SK-N-MC (cell line): ENCODE results near the gene SVOP.

Experiments
- DNase-seq: peaks from one replicate; pipeline ENCODE4 v3.0.0-alpha.2; 2011; ENCODE audit warnings: low read depth, low spot score
- H3K27ac ChIP-seq: fragments of 200-600 bp; sonication (generic); 2 replicates; pipeline ENCODE4 v1.5.1; 2016; ENCODE audit warnings: mixed run types
- H3K36me3 ChIP-seq: fragments of 200-600 bp; sonication (generic); 2 replicates; pipeline ENCODE4 v1.6.1; 2017; ENCODE audit warnings: antibody characterized with exemption, low read length, mixed read lengths; ENCODE audit not compliant: insufficient read depth
- H3K4me3 ChIP-seq: fragments of 200-600 bp; sonication (generic); 2 replicates; pipeline ENCODE4 v1.5.1; 2016
- H3K9ac ChIP-seq: fragments of 200-600 bp; sonication (generic); 2 replicates; pipeline ENCODE4 v1.8.0; 2017; ENCODE audit warnings: mixed run types, mixed read lengths; ENCODE audit not compliant: insufficient read length
- H3K9me3 ChIP-seq: fragments of 200-600 bp; sonication (generic); 2 replicates; pipeline ENCODE4 v1.6.1; 2017; ENCODE audit warnings: low read depth, mild to moderate bottlenecking, antibody characterized with exemption, low read length, moderate library complexity, mixed read lengths
- EZH2 ChIP-seq: fragments of 200-600 bp; sonication (generic); IDR thresholded peaks from one replicate; pipeline ENCODE4 v1.6.1; 2017; ENCODE audit warnings: antibody characterized with exemption
- FOXP2 ChIP-seq: optimal IDR thresholded peaks from 2 replicates; pipeline ENCODE3; 2011; ENCODE audit warnings: mild to moderate bottlenecking, moderate library complexity; ENCODE audit not compliant: insufficient read depth; ENCODE audit errors: extremely low read length, control extremely low read depth
- POLR2AphosphoS5 ChIP-seq: IDR thresholded peaks from 2 replicates; pipeline ENCODE4 v1.6.1; 2012; ENCODE audit warnings: mild to moderate bottlenecking, low read depth, low read length, borderline replicate concordance

Gene SVOP

GRCh38 chr12:108989376-108989775 is 31.5 kb downstream of the SVOP start:
- H3K27ac ChIP-seq: no peak overlapping the region
- H3K36me3 ChIP-seq: no peaks in the 10 kb centered on the region
- no peak overlapping the region for H3K9ac ChIP-seq
- no peaks in the 10 kb centered on the region for H3K9me3 ChIP-seq
- TF ChIP-seq EZH2 (no peak), FOXP2 (no peak), POLR2AphosphoS5 (no peak)
- H3K4me3 ChIP-seq: no peak overlapping the region
- DNase-seq: no peak

- H3K4me3 ChIP-seq: no peak overlapping the region
- H3K36me3 ChIP-seq: no peaks in the 10 kb centered on the region
- H3K9me3 ChIP-seq: no peaks in the 10 kb centered on the region
- H3K27ac ChIP-seq: no peak overlapping the region
- H3K9ac ChIP-seq: no peak overlapping the region
- TF ChIP-seq POLR2AphosphoS5 (no peak), FOXP2 (no peak), EZH2 (no peak)
- DNase-seq: no peak
Observed at GRCh38 chr12:108985750-108986149, 35.1 kb downstream of the SVOP start.

DNA sequence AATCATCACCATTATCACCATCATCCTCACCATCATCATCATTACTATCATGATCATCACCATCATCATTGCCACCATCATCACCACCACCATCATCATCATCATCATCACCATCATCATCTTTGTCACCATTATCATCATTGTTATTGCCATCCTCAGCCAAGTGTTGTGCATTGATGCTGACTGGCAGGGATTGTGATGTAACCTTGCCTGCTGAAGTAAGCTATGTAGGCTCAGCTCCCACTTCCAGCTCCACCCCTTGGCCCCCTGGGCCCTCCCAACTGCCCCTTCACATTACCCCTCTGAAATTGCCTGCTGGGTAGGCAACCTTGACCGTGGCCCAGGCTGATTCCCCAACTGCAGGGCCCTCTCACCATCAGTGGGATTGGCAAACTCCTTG is 37.6 kb downstream of the SVOP start:
- Histone ChIP-seq H3K27ac (no peak overlapping the region), H3K36me3 (no peaks in the 10 kb centered on the region), H3K9ac (no peak overlapping the region), H3K4me3 (no peak overlapping the region), H3K9me3 (no peaks in the 10 kb centered on the region)
- DNase-seq: no peak
- no peak for TF ChIP-seq POLR2AphosphoS5
- no peak for TF ChIP-seq EZH2
- TF ChIP-seq FOXP2: no peak

GRCh38 chr12:108982621-108983219 is 38.1 kb downstream of the SVOP start:
- TF ChIP-seq POLR2AphosphoS5 (no peak), EZH2 (no peak), FOXP2 (no peak)
- Histone ChIP-seq H3K9ac (no peak overlapping the region), H3K27ac (no peak overlapping the region), H3K4me3 (no peak overlapping the region), H3K36me3 (no peaks in the 10 kb centered on the region), H3K9me3 (no peaks in the 10 kb centered on the region)
- DNase-seq: no peak

DNA sequence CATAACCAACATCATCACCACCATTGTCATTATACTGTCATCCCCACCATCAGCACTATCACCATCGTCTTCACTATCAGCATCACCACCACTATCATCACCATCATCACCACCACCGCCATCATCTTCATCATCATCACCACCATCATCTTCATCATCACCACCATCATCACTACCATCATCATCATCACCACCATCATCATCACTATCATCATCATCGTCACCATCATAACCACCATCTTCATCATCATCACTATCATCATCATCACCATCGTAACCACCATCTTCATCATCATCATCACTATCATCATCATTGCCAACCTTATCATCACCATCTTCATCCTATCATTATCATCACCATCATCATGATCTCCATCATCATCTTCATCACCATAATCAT is 39.0 kb downstream of the SVOP start:
- no peak for DNase-seq
- Histone ChIP-seq H3K4me3 (no peak overlapping the region), H3K9ac (no peak overlapping the region), H3K9me3 (no peaks in the 10 kb centered on the region), H3K27ac (no peak overlapping the region), H3K36me3 (no peaks in the 10 kb centered on the region)
- TF ChIP-seq EZH2 (no peak), FOXP2 (no peak), POLR2AphosphoS5 (no peak)

DNA sequence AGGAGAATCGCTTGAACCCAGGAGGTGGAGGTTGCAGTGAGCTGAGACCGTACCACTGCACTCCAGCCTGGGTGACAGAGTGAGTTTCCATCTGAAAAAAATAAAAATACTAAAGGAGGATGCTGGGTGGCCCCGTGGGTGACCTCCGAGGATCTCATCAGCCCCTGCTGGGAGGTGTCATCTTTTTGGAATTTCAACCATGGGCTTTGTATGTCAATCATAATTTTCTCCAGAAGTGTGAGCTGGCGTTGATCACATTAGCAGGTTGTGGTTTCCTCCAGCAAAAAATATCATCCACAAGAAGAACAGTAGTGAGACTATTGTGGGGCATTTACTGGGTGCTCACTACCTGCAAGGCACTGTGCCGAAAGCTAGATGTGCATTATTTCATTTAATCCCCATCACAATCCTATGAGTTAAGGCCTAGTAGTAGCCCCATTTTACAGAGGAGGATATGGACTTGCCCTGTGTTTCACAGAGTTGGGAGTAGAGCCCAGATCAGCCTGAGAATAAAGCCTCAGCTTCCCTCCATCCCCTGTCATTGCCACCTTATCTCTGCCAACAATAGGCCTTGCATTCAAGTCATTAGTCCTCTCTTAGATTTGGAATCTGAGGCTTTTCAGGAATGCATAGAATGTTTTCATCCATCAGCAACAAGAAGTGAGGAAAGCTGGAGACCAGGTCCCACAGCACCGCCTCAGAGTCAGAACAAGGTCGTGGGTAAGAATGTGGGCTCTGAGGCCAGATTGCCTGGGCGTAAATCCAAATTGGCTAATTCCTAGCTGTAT is 39.8 kb downstream of the SVOP start:
- no peak for TF ChIP-seq EZH2
- no peaks in the 10 kb centered on the region for H3K36me3 ChIP-seq
- H3K4me3 ChIP-seq: no peak overlapping the region
- no peak overlapping the region for H3K27ac ChIP-seq
- H3K9ac ChIP-seq: no peak overlapping the region
- H3K9me3 ChIP-seq: no peaks in the 10 kb centered on the region
- DNase-seq: no peak

DNA sequence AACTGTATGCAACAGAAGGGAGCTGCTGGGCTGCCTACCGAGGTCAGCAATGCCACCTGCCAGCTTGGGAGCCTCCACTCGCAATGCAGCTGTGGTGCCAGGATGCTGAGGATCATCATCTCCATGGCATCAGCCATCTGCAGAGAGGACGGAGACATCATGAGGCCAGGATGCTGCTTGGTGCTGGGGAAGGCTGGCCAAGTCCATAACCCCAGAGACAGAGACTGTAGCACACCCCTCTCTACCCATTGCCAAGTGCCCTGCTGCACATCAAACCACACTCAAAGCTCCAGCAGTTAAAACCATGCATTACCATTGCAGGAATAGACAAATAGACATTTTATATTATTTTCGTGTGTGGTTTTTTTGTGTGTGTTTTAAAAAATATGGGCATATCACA is 43.5 kb downstream of the SVOP start:
- Histone ChIP-seq H3K36me3 (no peaks in the 10 kb centered on the region), H3K9me3 (no peaks in the 10 kb centered on the region), H3K27ac (no peak overlapping the region), H3K9ac (no peak overlapping the region), H3K4me3 (no peak overlapping the region)
- TF ChIP-seq EZH2: no peak
- TF ChIP-seq POLR2AphosphoS5: no peak
- no peak for TF ChIP-seq FOXP2
- no peak for DNase-seq

GRCh38 chr12:108975024-108975593 is 45.8 kb downstream of the SVOP start:
- Histone ChIP-seq H3K9me3 (no peaks in the 10 kb centered on the region), H3K27ac (no peak overlapping the region), H3K9ac (no peak overlapping the region), H3K36me3 (no peaks in the 10 kb centered on the region), H3K4me3 (no peak overlapping the region)
- no peak for DNase-seq
- TF ChIP-seq FOXP2: no peak
- no peak for TF ChIP-seq EZH2
- TF ChIP-seq POLR2AphosphoS5: no peak
